Right atrium auricular region (tissue), 2 donors: ENCODE results near the gene PAXX. TPM values are rescaled to one million over a fixed set of nuclear protein-coding genes. Genes with fewer than 3 reads are reported as not detected.
A peak's percentile ranks its signal among the peaks of the same experiment; 100 is the strongest.

Source experiments
- DNase-seq: peaks from one replicate; pipeline ENCODE4 v3.0.0-alpha.2; 2019; ENCODE audit warnings: low spot score
- H3K27ac ChIP-seq, 2 donors: fragments of 200-600 bp; sonication (generic); 1 replicate in 1 of 2; 2 replicates in 1 of 2; pipeline ENCODE4 v1.5.1; 2016 to 2019
- H3K27me3 ChIP-seq, 2 donors: fragments of 200-600 bp; sonication (generic); one replicate each; pipeline versions ENCODE4 v1.5.1 to v1.6.0; 2017 to 2019
- H3K36me3 ChIP-seq: fragments of 200-600 bp; sonication (generic); one replicate; pipeline ENCODE4 v1.5.1; 2016
- H3K4me1 ChIP-seq, 2 donors: fragments of 200-600 bp; sonication (generic); one replicate each; pipeline versions ENCODE4 v1.5.1 to v1.6.0; 2017 to 2019
- H3K4me3 ChIP-seq, 2 donors: fragments of 200-600 bp; sonication (generic); 1 replicate in 1 of 2; 2 replicates in 1 of 2; pipeline ENCODE4 v1.5.1; 2017 to 2019; ENCODE audit warnings: mild to moderate bottlenecking in 1 of 2, moderate library complexity in 1 of 2
- H3K9me3 ChIP-seq, 2 donors: fragments of 200-600 bp; sonication (generic); one replicate each; pipeline ENCODE4 v1.5.1; 2019
- total RNA-seq, 2 donors: library from RNA; depleted of rRNA; stranded (reverse); fragments of >200 nt; gene quantifications; one replicate each; pipeline ENCODE4 v1.1.0, GENCODE V29; 2016
- TF ChIP-seq, protein P1 (sequence below), 2 donors: fragments of 200-600 bp; sonication (generic); IDR thresholded peaks; one replicate each; pipeline ENCODE4 v1.5.1; 2019; ENCODE audit warnings: antibody characterized with exemption in 2 of 2

PAXX gene
- total RNA-seq, 2 donors from 2014 or later, result 27.4 to 37.5 TPM

GRCh38 chr9:137034039-137034708 lies 42.0 kb downstream of the PAXX start:
- no peaks in the 10 kb centered on the region for H3K9me3 ChIP-seq
- H3K4me3 ChIP-seq, result peak overlapping the region in 1 of 2 donors; percentile 21
- H3K27me3 ChIP-seq, result no peaks in the 10 kb centered on the region
- peaks cover 0 to 18% of the 10 kb centered on the region in 2 donors for H3K4me1 ChIP-seq
- H3K27ac ChIP-seq, result no peak overlapping the region
- TF ChIP-seq, protein P1, sequence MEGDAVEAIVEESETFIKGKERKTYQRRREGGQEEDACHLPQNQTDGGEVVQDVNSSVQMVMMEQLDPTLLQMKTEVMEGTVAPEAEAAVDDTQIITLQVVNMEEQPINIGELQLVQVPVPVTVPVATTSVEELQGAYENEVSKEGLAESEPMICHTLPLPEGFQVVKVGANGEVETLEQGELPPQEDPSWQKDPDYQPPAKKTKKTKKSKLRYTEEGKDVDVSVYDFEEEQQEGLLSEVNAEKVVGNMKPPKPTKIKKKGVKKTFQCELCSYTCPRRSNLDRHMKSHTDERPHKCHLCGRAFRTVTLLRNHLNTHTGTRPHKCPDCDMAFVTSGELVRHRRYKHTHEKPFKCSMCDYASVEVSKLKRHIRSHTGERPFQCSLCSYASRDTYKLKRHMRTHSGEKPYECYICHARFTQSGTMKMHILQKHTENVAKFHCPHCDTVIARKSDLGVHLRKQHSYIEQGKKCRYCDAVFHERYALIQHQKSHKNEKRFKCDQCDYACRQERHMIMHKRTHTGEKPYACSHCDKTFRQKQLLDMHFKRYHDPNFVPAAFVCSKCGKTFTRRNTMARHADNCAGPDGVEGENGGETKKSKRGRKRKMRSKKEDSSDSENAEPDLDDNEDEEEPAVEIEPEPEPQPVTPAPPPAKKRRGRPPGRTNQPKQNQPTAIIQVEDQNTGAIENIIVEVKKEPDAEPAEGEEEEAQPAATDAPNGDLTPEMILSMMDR (IDR thresholded peaks at IDR 0.05), result no peak
- H3K36me3 ChIP-seq, result peaks cover 6% of the 10 kb centered on the region
- DNase-seq, result no peak

DNA sequence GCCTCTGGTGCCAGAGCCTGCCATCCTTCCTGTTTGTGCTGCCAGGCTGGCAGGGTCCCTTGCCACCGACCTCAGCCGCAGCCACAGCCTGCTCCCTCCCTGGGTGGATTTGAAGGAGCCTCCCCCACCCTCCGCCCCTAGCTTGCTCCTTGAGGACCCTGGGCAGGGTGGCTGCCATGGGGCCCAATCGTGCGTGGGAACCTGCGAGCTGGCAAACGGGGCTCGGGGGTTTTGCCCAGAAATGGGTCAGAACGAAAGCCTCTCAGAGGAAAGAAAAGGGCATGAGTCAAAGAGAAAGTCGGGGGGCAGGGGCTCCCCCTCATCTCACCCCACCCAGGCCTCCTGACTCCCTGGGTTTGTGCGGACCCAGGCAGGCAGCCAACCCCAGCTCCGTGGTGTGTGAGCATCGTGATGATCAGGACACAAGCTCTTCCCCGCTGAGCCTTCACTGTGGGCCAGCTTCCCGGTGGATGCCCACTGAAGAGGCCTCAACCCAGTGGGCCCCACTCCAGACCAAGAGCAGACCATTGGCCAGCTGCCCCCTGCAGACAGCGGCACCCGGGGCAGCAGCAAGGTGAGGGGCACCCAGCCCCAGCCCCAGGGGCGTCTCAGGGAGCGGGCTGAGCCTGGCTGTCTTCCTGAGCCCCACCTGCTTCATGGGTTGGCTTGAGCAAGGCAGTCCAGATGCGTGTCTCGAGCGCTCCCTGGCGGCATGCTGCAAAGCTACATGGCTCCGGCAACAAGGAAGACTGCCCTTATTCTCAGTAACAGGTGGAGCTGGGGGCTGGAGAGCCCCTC lies 42.7 kb downstream of the PAXX start:
- Histone ChIP-seq H3K27ac (no peak overlapping the region), H3K4me1 (peaks cover 0 to 14% of the 10 kb centered on the region in 2 donors), H3K9me3 (no peaks in the 10 kb centered on the region), H3K4me3 (no peak overlapping the region), H3K36me3 (peaks cover 13% of the 10 kb centered on the region), H3K27me3 (no peaks in the 10 kb centered on the region)
- peak; percentile 83 for DNase-seq
- TF ChIP-seq, protein P1 (IDR thresholded peaks at IDR 0.05), result peak; percentile 90 to 96

DNA sequence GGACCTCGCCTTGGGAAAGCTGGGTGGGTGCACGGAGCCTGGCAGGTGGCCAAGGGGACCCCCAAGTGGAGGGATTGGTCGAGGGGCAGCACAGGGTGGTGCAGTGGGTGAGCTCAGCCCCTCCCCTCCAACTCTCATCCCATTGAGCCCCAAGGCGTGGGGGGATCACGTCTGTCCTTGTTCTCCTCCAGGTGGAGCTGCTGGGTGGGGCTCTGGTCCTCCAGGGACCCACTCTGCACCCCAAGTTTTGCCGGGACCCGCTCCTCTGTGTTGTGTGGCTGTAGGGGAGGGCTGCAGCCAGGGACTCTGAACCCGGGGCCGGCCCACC lies 43.2 kb downstream of the PAXX start:
- DNase-seq, result no peak
- H3K4me3 ChIP-seq, result no peak overlapping the region
- peaks cover 19% of the 10 kb centered on the region for H3K36me3 ChIP-seq
- H3K27me3 ChIP-seq, result no peaks in the 10 kb centered on the region
- TF ChIP-seq, protein P1 (IDR thresholded peaks at IDR 0.05), result peak; percentile 12 to 24
- peaks cover 0 to 14% of the 10 kb centered on the region in 2 donors for H3K4me1 ChIP-seq
- no peaks in the 10 kb centered on the region for H3K9me3 ChIP-seq
- H3K27ac ChIP-seq, result no peak overlapping the region

DNA sequence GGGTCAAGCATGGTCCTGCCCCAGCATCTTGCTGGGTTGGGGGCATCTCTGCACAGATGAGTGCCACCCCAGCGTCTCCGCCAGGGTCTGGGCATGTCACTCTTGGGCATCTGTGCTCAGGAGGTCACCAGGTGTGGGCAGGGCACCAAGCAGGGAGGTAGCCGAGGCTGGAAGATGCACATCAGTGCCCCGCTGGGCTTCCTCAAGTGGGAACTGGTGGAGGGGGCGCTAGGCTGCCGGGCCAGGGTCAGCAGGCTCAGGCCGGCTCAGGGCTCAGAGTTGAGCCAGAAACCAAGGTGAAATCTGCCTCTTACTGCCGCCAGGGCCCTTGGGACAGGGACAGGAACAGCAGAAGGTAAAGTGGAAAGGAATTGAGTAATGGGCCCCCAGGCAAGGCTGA lies 43.7 kb downstream of the PAXX start:
- H3K27ac ChIP-seq, result no peak overlapping the region
- peaks cover 23% of the 10 kb centered on the region for H3K36me3 ChIP-seq
- no peak overlapping the region for H3K4me3 ChIP-seq
- no peaks in the 10 kb centered on the region for H3K27me3 ChIP-seq
- H3K4me1 ChIP-seq, result peaks cover 0 to 14% of the 10 kb centered on the region in 2 donors
- DNase-seq, result no peak
- no peaks in the 10 kb centered on the region for H3K9me3 ChIP-seq
- TF ChIP-seq, protein P1 (IDR thresholded peaks at IDR 0.05), result no peak

DNA sequence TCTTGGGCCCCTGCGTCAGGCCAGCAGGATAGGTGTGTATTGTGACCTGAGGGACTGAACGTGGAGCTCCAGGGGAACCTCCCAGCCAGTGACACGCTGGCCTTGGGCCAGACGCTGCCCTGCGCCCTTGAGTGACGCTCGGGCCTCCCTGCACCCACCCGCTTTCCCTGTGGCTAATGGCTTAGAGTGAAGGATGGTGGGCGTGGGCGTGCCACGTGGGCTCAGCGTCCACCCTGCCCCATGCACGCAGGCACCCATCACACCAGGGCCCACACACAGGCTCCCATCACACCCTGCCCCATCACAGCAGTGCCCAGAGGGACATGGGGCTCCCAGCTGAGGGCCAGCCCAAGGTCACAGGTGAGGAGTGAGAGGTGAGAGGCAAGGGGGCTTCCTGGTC lies 44.8 kb downstream of the PAXX start:
- H3K27ac ChIP-seq, result no peak overlapping the region
- H3K4me1 ChIP-seq, result peaks cover 0 to 21% of the 10 kb centered on the region in 2 donors
- no peak for DNase-seq
- no peaks in the 10 kb centered on the region for H3K27me3 ChIP-seq
- no peaks in the 10 kb centered on the region for H3K9me3 ChIP-seq
- peaks cover 23% of the 10 kb centered on the region for H3K36me3 ChIP-seq
- no peak overlapping the region for H3K4me3 ChIP-seq
- TF ChIP-seq, protein P1 (IDR thresholded peaks at IDR 0.05), result no peak
